Nucleus accumbens (tissue), 56 donors: Measurements from ENCODE around the gene RAB19.
A peak's percentile ranks its signal among the peaks of the same experiment; 100 is the strongest.
"Not testable (repeated sequence)": the region's sequence is repeated elsewhere in the genome, so short reads cannot be mapped to it uniquely, and the experiment has no call there.

Experiments
- DNase-seq, 56 donors: peaks; one replicate each; lab custom pipeline; 2025; lab: John Stamatoyannopoulos, UW

Gene RAB19

DNA sequence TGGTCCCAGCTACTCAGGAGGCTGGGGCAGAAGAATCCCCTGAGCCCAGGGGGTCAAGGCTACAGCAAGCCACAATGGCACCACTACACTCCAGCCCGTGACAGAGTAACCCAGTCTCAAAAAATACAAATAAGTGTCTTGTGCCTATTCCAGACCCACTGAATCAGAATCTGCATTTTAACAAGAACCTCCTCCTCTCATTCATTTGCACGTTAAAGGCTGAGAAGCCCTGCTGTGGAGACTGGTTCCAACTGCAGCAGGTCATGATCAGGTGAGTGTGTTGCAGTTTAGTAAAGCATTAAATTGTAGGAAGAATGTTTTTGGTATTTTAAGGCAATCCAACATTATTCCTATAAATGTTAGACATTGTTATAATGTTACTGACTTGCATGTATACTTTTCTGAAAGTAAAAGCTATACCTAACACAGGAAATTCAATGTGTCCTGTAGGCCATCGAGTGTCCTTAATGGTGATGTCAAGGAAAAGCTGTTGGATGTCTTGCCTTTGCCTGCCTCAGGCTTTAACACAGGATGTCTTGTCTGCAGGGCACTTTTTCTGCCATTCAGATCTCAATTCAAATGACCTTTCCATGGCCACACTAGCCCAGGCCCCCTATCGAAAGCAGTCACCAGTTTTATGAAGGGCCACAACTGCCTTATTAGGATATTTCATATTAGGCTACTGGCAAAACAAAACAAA lies 45.1 kb downstream of the RAB19 start:
- no peak for DNase-seq

DNA sequence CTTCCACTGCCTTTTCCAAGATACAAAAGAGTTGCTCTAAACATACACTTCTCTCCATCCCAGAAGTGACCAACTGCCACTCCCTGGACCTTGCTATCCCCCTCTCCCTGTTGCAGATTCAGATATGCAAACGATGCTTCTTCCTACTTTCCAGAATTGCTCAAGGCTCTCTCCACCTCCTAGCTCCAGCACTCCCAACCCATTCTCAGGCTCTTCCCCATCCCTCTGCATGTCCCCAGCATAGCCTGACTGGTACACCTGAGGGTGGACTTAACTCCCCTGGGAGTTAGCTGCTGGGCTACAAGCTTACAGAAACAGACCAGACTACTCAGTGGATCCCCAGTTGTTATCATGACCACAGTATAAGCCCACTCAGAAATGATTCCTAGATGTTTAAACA lies 47.9 kb downstream of the RAB19 start:
- DNase-seq: no peak

DNA sequence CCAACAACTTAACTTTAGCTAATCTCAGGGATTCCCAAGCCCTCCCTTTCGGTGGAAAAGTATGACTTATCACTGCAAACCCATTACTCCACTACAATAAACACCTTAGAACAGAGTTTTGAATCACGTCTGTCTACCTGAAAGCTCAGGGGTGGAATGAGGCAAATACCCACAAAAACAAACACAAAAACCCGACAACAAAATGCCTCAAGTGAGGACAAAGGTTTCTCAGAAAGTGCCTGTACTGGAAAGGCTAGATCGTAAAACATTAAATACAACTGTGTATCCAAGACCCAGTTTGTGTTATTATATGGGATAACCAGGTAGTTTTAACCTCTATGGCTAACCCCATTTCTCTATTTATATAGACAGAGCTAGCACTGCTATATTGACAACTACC lies 49.4 kb downstream of the RAB19 start:
- DNase-seq: no peak

DNA sequence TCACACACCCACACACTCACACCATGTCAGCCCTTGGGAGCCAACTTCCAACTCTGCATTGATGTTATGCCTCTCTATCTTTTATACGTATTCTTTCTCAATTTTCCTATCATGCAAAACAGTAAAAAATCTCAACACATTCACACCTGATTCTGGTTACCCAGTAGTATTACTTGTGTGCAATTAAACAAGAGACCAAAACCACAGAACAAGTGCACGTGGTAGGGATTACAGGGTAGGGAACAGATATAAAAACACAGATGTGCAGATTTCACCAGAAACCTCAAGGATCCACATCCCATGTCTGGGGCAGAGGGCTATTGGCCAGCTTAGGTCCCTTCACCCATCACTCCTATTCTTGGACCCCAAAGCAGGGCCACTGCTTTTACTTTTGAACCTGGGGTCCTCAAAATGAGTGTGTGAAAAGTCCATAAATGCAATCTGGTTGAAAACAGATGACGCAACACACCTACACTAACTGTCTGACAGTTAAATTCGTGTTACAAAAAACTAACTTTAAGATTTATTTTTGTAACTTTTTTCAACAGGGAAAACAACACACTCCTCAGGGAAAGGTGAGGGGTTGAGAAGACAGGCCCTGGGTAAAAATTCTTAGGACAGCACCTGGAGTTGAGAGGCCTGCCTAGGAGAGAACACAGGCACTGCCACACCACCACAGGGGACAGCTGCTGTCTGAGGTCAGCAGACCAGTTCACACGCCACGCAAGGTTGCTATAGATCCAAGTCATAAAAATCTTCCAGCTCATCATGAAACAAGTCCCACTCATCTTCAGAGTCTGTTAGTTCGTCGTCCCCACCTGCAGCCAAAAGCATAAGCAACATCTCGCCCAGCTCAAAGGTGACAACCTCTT lies 50.2 kb downstream of the RAB19 start:
- not testable (repeated sequence) for DNase-seq

DNA sequence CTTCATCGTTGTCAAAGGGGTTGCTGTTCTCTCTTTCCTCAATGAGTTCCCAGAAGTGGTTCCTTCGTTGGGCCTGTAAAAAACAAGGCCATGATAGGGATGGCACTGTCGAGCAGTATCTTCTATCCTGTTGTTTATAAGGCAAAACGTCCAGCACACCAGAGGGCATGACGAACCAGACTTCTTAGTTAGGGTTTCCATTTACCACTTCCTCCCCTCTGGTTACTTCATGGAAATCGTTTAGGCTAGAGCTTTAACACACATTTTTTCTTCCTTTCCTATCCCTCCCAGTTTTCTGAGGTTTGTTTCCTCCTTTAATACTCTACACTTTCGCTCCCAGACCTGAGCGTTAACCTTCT lies 50.8 kb downstream of the RAB19 start:
- DNase-seq: no peak

DNA sequence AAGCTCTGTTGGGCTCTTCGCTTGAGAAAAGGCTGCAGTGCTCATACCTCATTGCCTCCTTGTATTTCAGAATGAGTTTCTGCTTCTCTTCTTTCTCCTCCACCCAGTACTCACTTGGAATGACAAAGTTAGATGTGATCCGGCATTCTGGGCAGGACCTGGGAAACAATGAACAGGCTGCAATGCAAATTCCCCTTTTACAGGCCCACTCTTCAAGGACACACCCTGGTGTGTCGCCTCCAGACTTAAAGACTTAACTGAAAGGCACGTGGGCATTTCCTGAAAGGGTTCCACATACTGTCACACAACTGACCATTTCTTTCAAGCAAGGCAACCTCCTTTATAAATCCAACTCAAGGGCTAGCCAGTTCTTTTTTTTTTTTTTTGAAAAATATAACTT lies 51.9 kb downstream of the RAB19 start:
- DNase-seq: no peak

DNA sequence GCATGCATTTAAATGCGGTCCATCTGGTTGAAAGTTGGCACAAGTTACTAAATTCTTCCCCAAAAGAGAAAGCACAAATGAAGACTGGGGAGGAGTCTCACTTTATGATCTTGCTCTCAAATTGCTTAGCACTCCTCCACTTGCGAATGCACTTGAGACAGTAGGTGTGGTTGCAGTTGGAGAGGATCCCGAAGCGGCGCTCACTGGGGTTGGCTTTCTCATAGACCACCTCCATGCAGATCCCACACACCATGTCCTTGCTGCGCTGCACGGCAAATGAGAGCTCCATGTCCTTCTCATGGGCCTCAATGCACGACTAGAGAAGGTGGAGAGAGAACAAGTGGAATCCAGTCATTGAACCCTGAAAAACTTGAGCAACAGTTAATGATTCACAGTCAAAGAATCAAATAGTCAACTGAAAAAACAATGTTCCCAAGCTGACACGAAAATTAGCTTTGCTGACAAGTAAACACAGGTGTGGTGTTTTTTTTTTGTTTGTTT lies 52.7 kb downstream of the RAB19 start:
- DNase-seq: no peak

- no peak for DNase-seq
Observed at GRCh38 chr7:140458201-140458600, 54.3 kb downstream of the RAB19 start.

GRCh38 chr7:140458916-140459315 lies 55.1 kb downstream of the RAB19 start:
- DNase-seq: peak in 1 of 56 donors; percentile 2

DNA sequence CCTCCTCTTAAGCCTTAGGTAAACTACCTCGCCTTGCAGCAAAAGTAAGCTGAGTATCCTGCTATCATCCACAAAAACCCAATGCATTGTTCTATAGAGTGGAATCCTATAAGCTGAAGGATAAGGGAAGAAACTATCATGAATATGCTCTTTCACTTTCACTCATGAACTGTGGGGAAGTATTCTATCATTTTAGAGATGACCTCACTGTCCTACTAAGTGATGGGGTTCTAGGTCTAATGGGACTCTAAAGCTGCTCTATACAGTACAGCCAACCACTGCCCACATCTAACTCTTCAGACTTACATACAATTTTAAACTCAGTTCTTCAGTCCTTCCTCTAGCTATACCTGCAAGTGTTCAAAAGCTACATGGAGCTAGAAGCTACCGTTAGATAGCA lies 59.3 kb downstream of the RAB19 start:
- no peak for DNase-seq

- DNase-seq: peak in 4 of 56 donors; percentile 3 to 48 (median 10)
Observed at GRCh38 chr7:140475747-140476333, 72.0 kb downstream of the RAB19 start.

DNA sequence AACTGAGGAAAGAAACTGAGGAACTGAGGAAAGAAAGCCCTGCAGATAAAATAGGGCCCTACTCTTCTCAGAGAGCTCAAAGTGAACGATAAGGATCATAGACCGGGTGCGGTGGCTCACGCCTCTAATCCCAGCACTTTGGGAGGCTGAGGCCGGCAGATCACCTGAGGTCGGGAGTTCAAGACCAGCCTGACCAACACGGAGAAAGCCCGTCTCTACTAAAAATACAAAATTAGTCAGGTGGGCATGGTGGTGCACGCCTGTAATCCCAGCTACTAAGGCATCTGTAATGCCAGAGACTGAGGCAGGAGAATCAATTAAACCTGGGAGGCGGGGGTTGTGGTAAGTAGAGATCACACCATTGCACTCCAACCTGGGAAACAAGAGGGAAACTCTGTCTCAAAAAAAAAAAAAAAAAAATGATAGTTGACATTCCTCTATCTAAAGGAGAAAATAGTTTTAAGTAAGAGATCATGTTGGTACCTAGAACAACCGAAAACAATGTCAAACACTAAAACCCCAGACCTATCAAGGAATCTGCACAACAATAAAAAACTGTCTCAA lies 72.9 kb downstream of the RAB19 start:
- no peak for DNase-seq
